OCI-LY1 (cell line): Measurements from ENCODE around the gene ZFYVE19.

Experiments
- H2AFZ ChIP-seq: fragments of 200-600 bp; sonication (generic), shearing (Covaris generic); 2 replicates; pipeline ENCODE4 v1.6.0; 2014; ENCODE audit warnings: antibody characterized with exemption, mild to moderate bottlenecking, low read length
- H3F3A ChIP-seq: fragments of 200-600 bp; sonication (generic), shearing (Covaris generic); 2 replicates; pipeline ENCODE4 v1.6.0; 2014; ENCODE audit warnings: mild to moderate bottlenecking, antibody characterized with exemption, low read length, moderate library complexity; ENCODE audit not compliant: insufficient read depth
- H3K27ac ChIP-seq: fragments of 200-600 bp; sonication (generic); 2 replicates; pipeline ENCODE4 v1.5.1; 2014; ENCODE audit warnings: low read length, mixed run types, mild to moderate bottlenecking, low read depth; ENCODE audit not compliant: poor library complexity, severe bottlenecking
- H3K27me3 ChIP-seq: fragments of 200-600 bp; sonication (generic); 2 replicates; pipeline ENCODE4 v1.6.0; 2014; ENCODE audit warnings: antibody characterized with exemption, mild to moderate bottlenecking, low read length, moderate library complexity; ENCODE audit not compliant: insufficient read depth
- H3K36me3 ChIP-seq: fragments of 200-600 bp; sonication (generic); 2 replicates; pipeline ENCODE4 v1.6.1; 2014; ENCODE audit warnings: mild to moderate bottlenecking, antibody characterized with exemption, low read length, moderate library complexity, mixed read lengths; ENCODE audit not compliant: insufficient read depth
- H3K4me1 ChIP-seq: fragments of 200-600 bp; sonication (generic); 2 replicates; pipeline ENCODE4 v1.5.1; 2014; ENCODE audit warnings: mild to moderate bottlenecking, low read length, moderate library complexity; ENCODE audit not compliant: insufficient read depth, severe bottlenecking
- H3K4me2 ChIP-seq: fragments of 200-600 bp; sonication (generic), shearing (Covaris generic); 2 replicates; pipeline ENCODE4 v1.6.1; 2014; ENCODE audit warnings: low read length
- H3K4me3 ChIP-seq: fragments of 200-600 bp; sonication (generic); 2 replicates; pipeline ENCODE4 v1.5.1; 2014; ENCODE audit warnings: low read length, low read depth, mild to moderate bottlenecking, mixed read lengths; ENCODE audit not compliant: poor library complexity, severe bottlenecking
- H3K79me2 ChIP-seq: fragments of 200-600 bp; shearing (Covaris generic); 2 replicates; pipeline ENCODE4 v1.6.1; 2016; ENCODE audit warnings: mixed run types, low read length, mixed read lengths; ENCODE audit not compliant: insufficient read depth
- H3K9ac ChIP-seq: fragments of 200-600 bp; sonication (generic), shearing (Covaris generic); 2 replicates; pipeline ENCODE4 v1.6.1; 2014; ENCODE audit warnings: mild to moderate bottlenecking, low read length, mixed read lengths
- H3K9me2 ChIP-seq: fragments of 200-600 bp; sonication (generic), shearing (Covaris generic); 2 replicates; pipeline ENCODE4 v1.6.1; 2014; ENCODE audit warnings: low read depth, mild to moderate bottlenecking, low read length, mixed read lengths
- H3K9me3 ChIP-seq: fragments of 200-600 bp; shearing (Covaris generic); 2 replicates; pipeline ENCODE4 v1.6.1; 2014; ENCODE audit warnings: low read length, mixed read lengths
- H4K20me1 ChIP-seq: fragments of 200-600 bp; sonication (generic), shearing (Covaris generic); 2 replicates; pipeline ENCODE4 v1.6.0; 2016; ENCODE audit warnings: mild to moderate bottlenecking, low read length; ENCODE audit not compliant: insufficient read depth
- CTCF ChIP-seq: fragments of 200-600 bp; sonication (generic), shearing (Covaris generic); IDR thresholded peaks from 2 replicates; pipeline ENCODE4 v1.5.1; 2017; ENCODE audit warnings: mild to moderate bottlenecking, antibody characterized with exemption, low read length, moderate library complexity, mixed read lengths
- EZH2 ChIP-seq: fragments of 200-600 bp; sonication (generic), shearing (Covaris generic); IDR thresholded peaks from 2 replicates; pipeline ENCODE4 v1.8.0; 2017; ENCODE audit warnings: borderline replicate concordance, mixed run types, mild to moderate bottlenecking, antibody characterized with exemption, low read length, moderate library complexity, mixed read lengths

The ZFYVE19 gene

GRCh38 chr15:40856746-40857145, 49.9 kb downstream of the ZFYVE19 start:
- no peaks in the 10 kb centered on the region for H3K27me3 ChIP-seq
- H3F3A ChIP-seq, result no peaks in the 10 kb centered on the region
- no peaks in the 10 kb centered on the region for H3K79me2 ChIP-seq
- H2AFZ ChIP-seq, result no peak overlapping the region
- H3K9me3 ChIP-seq, result no peaks in the 10 kb centered on the region
- H3K27ac ChIP-seq, result no peak overlapping the region
- peaks cover 4% of the 10 kb centered on the region for H3K4me1 ChIP-seq
- no peak overlapping the region for H3K4me3 ChIP-seq
- H3K9ac ChIP-seq, result no peak overlapping the region
- no peak overlapping the region for H3K4me2 ChIP-seq
- no peaks in the 10 kb centered on the region for H3K9me2 ChIP-seq
- no peak for TF ChIP-seq CTCF
- TF ChIP-seq EZH2, result no peak
- peaks cover 14% of the 10 kb centered on the region; the same call in 1 of the 2 replicates for H3K36me3 ChIP-seq
- no peaks in the 10 kb centered on the region for H4K20me1 ChIP-seq

- no peak overlapping the region for H3K4me3 ChIP-seq
- H3F3A ChIP-seq, result no peaks in the 10 kb centered on the region
- no peak overlapping the region for H3K9ac ChIP-seq
- no peak overlapping the region for H2AFZ ChIP-seq
- H3K36me3 ChIP-seq, result peaks cover 14% of the 10 kb centered on the region; the same call in 1 of the 2 replicates
- no peaks in the 10 kb centered on the region for H3K9me3 ChIP-seq
- no peaks in the 10 kb centered on the region for H3K27me3 ChIP-seq
- peaks cover 4% of the 10 kb centered on the region for H3K4me1 ChIP-seq
- TF ChIP-seq EZH2 (no peak), CTCF (peak; percentile 94)
- H3K9me2 ChIP-seq, result no peaks in the 10 kb centered on the region
- H3K4me2 ChIP-seq, result no peak overlapping the region
- no peaks in the 10 kb centered on the region for H3K79me2 ChIP-seq
- H4K20me1 ChIP-seq, result no peaks in the 10 kb centered on the region
- no peak overlapping the region for H3K27ac ChIP-seq
Observed at GRCh38 chr15:40857601-40858341, 50.9 kb downstream of the ZFYVE19 start.

GRCh38 chr15:40858706-40859105, 51.8 kb downstream of the ZFYVE19 start:
- no peak overlapping the region for H3K4me3 ChIP-seq
- no peak overlapping the region for H3K4me2 ChIP-seq
- H2AFZ ChIP-seq, result no peak overlapping the region

More at GRCh38 chr15:40858706-40859105, 51.8 kb downstream of the ZFYVE19 start:
- TF ChIP-seq CTCF, result no peak
- TF ChIP-seq EZH2, result no peak
- Histone ChIP-seq H3K79me2 (no peaks in the 10 kb centered on the region), H3K4me1 (peaks cover 4% of the 10 kb centered on the region), H3K27me3 (no peaks in the 10 kb centered on the region), H3F3A (no peaks in the 10 kb centered on the region), H4K20me1 (no peaks in the 10 kb centered on the region), H3K9me2 (no peaks in the 10 kb centered on the region), H3K9me3 (no peaks in the 10 kb centered on the region), H3K27ac (no peak overlapping the region), H3K36me3 (peaks cover 7% of the 10 kb centered on the region; the same call in 1 of the 2 replicates), H3K9ac (no peak overlapping the region)
